GM21528 (cell line): ENCODE results near the gene EHBP1.
A peak's percentile ranks its signal among the peaks of the same experiment; 100 is the strongest.
"Not testable (repeated sequence)": the region's sequence is repeated elsewhere in the genome, so short reads cannot be mapped to it uniquely, and the experiment has no call there.

Experiments
- ATAC-seq: cut with Tn5 transposase; IDR thresholded peaks from one replicate; pipeline ENCODE4 v1.9.1; 2021; ENCODE audit warnings: mild to moderate bottlenecking, moderate library complexity; ENCODE audit not compliant: unreplicated experiment, low FRiP score

The EHBP1 gene

DNA sequence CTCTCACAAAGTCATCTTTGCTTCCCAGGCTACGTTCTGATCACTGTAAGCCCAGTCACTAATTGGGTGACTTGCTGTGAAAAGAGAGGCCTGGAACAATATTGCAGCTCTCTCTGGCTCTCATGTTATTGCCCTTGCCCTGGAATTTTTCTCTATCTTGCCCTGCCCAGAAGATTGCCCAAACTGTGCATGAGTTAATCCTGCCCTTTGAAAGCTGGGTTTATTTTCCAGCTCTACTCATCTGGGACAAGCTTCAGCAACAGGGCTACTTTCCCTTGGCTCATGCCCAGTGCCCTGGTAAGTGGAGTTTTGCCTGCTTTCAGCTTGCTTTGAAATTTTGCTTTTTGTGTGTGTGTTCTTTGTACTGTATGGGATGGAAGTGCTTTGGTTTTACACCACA, 6.9 kb upstream of the EHBP1 start:
- ATAC-seq: no peak

- ATAC-seq: no peak
Measured at GRCh38 chr2:62704654-62705006, 883 bp upstream of the EHBP1 start.

GRCh38 chr2:62705859-62706720, 577 bp downstream of the EHBP1 start:
- ATAC-seq: peak; percentile 8

GRCh38 chr2:62706721-62707521, 1.4 kb downstream of the EHBP1 start:
- no peak for ATAC-seq

GRCh38 chr2:62708751-62709150, 3.2 kb downstream of the EHBP1 start:
- ATAC-seq: no peak

- no peak for ATAC-seq
Measured at GRCh38 chr2:62711832-62712494, 6.5 kb downstream of the EHBP1 start.

DNA sequence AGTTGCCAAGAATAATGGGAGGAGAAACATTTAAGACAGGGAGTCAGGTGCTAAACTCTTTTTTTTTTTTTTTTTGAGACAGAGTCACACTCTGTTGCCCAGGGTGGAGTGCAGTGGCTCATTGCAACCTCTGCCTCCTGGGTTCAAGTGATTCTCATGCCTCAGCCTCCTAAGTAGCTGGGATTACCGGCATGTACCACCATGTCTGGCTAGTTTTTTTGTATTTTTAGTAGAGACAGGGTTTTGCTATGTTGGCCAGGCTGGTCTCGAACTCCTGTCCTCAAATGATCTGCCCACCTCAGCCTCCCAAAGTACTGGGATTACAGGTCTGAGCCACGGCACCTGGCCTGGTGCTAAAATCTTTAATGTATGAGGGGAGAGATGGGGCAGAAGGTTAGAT, 7.7 kb downstream of the EHBP1 start:
- not testable (repeated sequence) for ATAC-seq

DNA sequence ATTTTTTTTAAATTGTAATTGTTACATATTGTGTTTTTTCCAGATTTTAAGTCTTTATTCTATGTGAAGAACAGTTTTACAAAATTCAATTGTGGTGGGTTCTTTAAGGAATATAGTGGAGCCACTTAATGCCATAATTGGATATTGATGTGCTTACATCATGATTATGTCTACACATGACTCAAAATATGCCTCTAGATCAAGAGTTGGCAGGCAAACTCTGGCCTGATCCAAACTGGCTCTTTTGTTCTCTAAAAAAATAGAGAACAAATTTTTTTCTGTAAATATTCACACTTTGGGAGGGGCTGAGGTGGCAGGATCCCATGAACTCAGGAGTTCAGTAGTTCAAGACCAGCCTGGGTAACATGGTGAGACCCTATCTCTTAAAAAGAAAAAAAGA, 8.3 kb downstream of the EHBP1 start:
- no peak for ATAC-seq

- ATAC-seq: no peak
Measured at GRCh38 chr2:62716768-62717167, 11.3 kb downstream of the EHBP1 start.

GRCh38 chr2:62717503-62718081, 12.1 kb downstream of the EHBP1 start:
- ATAC-seq: no peak

- ATAC-seq: no peak
Measured at GRCh38 chr2:62718225-62718822, 12.8 kb downstream of the EHBP1 start.

DNA sequence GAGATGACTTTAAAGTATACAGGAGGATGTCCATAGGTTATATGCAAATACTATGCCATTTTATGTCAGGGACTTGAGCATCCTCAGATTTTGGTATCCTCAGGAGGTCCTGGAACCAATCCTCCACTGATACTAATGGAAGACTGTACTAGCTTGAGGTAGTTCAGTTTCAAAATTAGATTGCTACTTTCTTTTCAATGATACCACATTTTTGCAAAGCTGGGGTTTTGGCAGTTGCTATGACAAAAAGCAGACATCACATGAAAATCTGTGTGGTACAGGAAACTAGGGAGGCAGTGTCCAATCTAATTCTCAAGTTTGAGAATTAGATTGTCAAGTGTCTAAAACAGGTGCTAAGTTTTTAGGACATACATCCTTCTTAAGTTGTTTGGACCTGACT, 14.2 kb downstream of the EHBP1 start:
- ATAC-seq: no peak

DNA sequence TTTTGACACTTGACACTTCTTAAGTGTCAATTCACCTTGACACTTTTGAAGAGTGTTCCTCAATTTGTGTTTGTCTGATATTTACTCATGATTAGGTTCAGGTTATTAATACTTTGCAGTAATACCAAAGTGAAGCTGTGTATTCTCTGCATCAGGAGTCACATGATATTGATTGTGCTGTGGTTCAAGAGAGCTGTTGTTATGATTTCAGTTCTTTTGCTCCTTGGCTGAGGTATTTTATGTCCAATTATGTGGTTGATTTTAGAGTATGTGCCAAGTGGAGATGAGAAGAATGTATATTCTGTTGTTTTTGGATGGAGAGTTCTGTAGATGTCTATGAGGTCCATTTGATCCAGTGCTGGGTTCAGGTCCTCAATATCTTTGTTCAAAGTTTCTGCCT, 17.2 kb downstream of the EHBP1 start:
- no peak for ATAC-seq

DNA sequence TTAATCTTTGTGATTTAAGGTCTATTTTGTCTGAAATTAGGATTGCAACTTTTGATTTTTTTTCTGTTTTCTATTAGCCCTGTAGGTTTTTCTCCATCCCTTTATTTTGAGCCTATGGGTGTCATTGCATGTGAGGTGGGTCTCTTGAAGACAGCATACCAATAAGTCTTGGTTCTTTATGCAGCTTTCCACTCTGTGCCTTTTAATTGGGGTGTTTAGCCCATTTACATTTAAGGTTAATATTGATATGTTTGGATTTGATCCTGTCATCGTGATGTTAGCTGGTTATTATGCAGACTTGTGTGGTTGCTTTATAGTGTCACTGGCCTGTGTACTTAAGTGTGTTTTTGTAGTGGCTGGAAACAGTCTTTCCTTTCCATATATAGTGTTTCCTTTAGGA, 17.7 kb downstream of the EHBP1 start:
- ATAC-seq: no peak

DNA sequence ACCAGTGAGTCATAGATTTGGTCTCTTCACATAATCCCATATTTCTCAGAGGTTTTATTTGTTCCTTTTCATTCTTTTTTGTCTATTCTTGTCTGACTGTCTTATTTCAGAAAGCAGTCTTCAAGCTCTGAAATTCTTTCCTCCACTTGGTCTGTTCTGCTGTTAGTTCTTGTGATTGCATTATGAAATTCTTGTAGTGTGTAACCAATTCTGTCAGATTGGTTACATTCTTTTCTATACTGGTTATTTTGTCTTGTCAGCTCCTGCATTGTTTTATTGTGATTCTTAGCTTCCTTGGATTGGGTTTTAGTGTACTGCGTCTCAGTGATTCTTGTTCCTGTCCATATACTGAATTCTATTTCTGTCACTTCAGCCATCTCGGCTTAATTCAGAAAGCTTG, 18.6 kb downstream of the EHBP1 start:
- ATAC-seq: no peak

- ATAC-seq: no peak
Measured at GRCh38 chr2:62724886-62725711, 19.6 kb downstream of the EHBP1 start.

DNA sequence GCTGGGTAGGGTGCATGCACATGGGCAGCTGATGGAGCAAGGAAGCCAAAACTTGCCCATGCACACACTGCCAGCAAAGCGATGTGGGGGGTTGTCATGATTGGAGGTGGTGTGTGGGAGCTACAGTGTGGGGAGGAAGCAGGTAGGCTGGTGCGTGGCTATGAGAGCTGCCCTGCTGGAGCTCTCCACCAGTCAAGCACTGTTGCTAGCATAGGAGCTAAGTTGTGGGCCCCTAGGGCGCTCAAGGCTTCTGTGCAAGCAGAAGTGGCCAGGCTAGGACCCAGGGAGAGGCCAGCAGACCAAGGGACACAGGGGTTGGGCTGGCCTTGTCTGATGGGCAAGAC, 20.2 kb downstream of the EHBP1 start:
- ATAC-seq: no peak

DNA sequence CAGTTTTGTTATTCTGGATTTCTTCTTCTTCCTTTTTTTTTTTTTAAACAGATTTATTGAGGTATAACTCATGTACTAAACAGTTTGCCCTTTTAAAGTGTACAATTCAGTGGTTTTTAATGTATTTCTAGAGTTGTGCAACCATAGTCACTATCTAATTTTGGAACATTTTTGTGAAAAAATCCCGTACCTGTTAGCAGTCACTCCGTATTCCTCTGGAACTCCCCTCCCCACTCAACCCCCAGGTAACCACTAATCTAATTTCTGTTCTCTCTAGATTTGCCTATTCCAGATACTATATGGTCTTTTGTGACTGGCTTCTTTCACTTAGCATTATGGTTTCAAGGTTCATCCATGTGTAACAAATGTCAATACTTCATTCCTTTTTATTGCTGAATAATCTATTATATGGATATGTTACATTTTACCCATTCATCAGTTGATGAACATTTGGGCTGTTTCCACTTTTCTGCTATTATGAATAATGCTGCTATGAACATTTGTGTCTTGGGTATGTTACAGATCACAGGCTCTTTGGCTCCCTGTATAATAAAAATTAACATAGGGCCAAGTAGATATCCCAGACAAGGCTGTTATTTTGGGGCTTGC, 21.9 kb downstream of the EHBP1 start:
- no peak for ATAC-seq

DNA sequence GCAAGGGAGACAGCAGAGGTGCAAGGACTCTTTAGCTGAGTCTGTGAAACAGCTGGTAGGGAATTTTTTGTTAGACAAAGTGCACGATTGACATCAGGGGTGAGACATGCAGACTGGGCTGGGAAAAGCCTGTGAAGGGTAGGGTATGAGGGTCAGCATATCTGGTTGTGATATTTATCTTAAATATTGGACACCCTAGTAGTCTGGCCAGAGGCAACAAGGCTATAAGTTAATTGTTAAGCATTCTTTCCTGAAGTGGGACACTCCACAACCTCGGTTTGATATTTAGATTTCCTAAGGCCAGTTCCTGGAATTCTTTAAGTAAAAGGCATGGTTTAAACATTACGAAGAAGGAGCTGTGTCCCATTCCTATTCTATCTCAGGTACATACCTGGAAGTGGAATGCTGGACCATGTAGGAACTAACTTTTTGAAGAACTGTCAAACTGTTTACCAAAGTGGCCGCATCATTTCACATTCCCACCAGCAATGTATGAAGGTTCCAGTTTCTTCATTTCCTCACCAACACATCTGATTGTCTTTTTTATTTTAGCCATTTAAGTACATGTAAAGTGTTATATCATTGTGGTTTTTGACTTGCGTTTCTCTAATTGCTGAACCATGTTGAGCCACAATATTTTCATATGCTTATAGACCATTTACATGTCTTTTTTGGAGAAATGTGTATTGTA, 22.5 kb downstream of the EHBP1 start:
- ATAC-seq: no peak
